ENCODE measurements around the gene PEX5L. TPM values are rescaled to one million over a fixed set of nuclear protein-coding genes. Genes with fewer than 3 reads are reported as not detected.

The PEX5L gene
- total RNA-seq, 1 donor from 2014 or later: 0.67 TPM

GRCh38 chr3:179868715-179869114, 168.0 kb downstream of the PEX5L start:
- intact Hi-C loops (cut with micrococcal nuclease): no loop called here
- no peaks in the 10 kb centered on the region for H3K4me1 Mint-ChIP-seq (ENCODE audit: low read depth)
- H3K27me3 Mint-ChIP-seq (ENCODE audit: insufficient read depth): no peaks in the 10 kb centered on the region
- H3K4me3 Mint-ChIP-seq: no peak overlapping the region
- no peaks in the 10 kb centered on the region for H3K9me3 Mint-ChIP-seq
- no peak for DNase-seq (ENCODE audit: low spot score)
- no peak overlapping the region for H3K27ac Mint-ChIP-seq
- no peaks in the 10 kb centered on the region for H3K36me3 Mint-ChIP-seq (ENCODE audit: low read depth)

GRCh38 chr3:179867961-179868360, 168.8 kb downstream of the PEX5L start:
- no peaks in the 10 kb centered on the region for H3K27me3 Mint-ChIP-seq (ENCODE audit: insufficient read depth)

GRCh38 chr3:179865861-179866505, 170.8 kb downstream of the PEX5L start:
- no peaks in the 10 kb centered on the region for H3K27me3 Mint-ChIP-seq (ENCODE audit: insufficient read depth)
- no peak overlapping the region for H3K27ac Mint-ChIP-seq
- no peak for DNase-seq (ENCODE audit: low spot score)
- H3K9me3 Mint-ChIP-seq: no peaks in the 10 kb centered on the region
- H3K4me1 Mint-ChIP-seq (ENCODE audit: low read depth): no peaks in the 10 kb centered on the region
- no peaks in the 10 kb centered on the region for H3K36me3 Mint-ChIP-seq (ENCODE audit: low read depth)
- intact Hi-C loops (cut with micrococcal nuclease): no loop called here
- no peak overlapping the region for H3K4me3 Mint-ChIP-seq

More at GRCh38 chr3:179867961-179868360, 168.8 kb downstream of the PEX5L start:
- H3K36me3 Mint-ChIP-seq (ENCODE audit: low read depth): no peaks in the 10 kb centered on the region
- no peaks in the 10 kb centered on the region for H3K4me1 Mint-ChIP-seq (ENCODE audit: low read depth)
- H3K4me3 Mint-ChIP-seq: no peak overlapping the region
- H3K9me3 Mint-ChIP-seq: no peaks in the 10 kb centered on the region
- DNase-seq (ENCODE audit: low spot score): no peak
- intact Hi-C loops (cut with micrococcal nuclease): no loop called here
- no peak overlapping the region for H3K27ac Mint-ChIP-seq

GRCh38 chr3:179861953-179862352, 174.8 kb downstream of the PEX5L start:
- Mint-ChIP-seq H3K27ac (no peak overlapping the region), H3K9me3 (no peaks in the 10 kb centered on the region), H3K36me3 (ENCODE audit: low read depth) (no peaks in the 10 kb centered on the region), H3K4me1 (ENCODE audit: low read depth) (no peaks in the 10 kb centered on the region), H3K4me3 (no peak overlapping the region), H3K27me3 (ENCODE audit: insufficient read depth) (no peaks in the 10 kb centered on the region)
- intact Hi-C loops (cut with micrococcal nuclease): no loop called here
- no peak for DNase-seq (ENCODE audit: low spot score)

- H3K27ac Mint-ChIP-seq: no peak overlapping the region
- no peaks in the 10 kb centered on the region for H3K4me1 Mint-ChIP-seq (ENCODE audit: low read depth)
Observed at GRCh38 chr3:179861292-179861691, 175.4 kb downstream of the PEX5L start.

GRCh38 chr3:179860275-179861107, 176.2 kb downstream of the PEX5L start:
- DNase-seq (ENCODE audit: low spot score): no peak
- no peak overlapping the region for H3K4me3 Mint-ChIP-seq
- no peaks in the 10 kb centered on the region for H3K4me1 Mint-ChIP-seq (ENCODE audit: low read depth)
- no peaks in the 10 kb centered on the region for H3K27me3 Mint-ChIP-seq (ENCODE audit: insufficient read depth)
- H3K9me3 Mint-ChIP-seq: no peaks in the 10 kb centered on the region
- H3K27ac Mint-ChIP-seq: no peak overlapping the region
- H3K36me3 Mint-ChIP-seq (ENCODE audit: low read depth): no peaks in the 10 kb centered on the region
- intact Hi-C loops (cut with micrococcal nuclease): no loop called here

More at GRCh38 chr3:179861292-179861691, 175.4 kb downstream of the PEX5L start:
- H3K27me3 Mint-ChIP-seq (ENCODE audit: insufficient read depth): no peaks in the 10 kb centered on the region
- H3K36me3 Mint-ChIP-seq (ENCODE audit: low read depth): no peaks in the 10 kb centered on the region
- DNase-seq (ENCODE audit: low spot score): no peak
- H3K4me3 Mint-ChIP-seq: no peak overlapping the region
- no peaks in the 10 kb centered on the region for H3K9me3 Mint-ChIP-seq
- intact Hi-C loops (cut with micrococcal nuclease): no loop called here

GRCh38 chr3:179853176-179853575, 183.6 kb downstream of the PEX5L start:
- Mint-ChIP-seq H3K9me3 (no peaks in the 10 kb centered on the region), H3K4me1 (ENCODE audit: low read depth) (no peaks in the 10 kb centered on the region), H3K27me3 (ENCODE audit: insufficient read depth) (peaks cover 4% of the 10 kb centered on the region), H3K4me3 (no peak overlapping the region), H3K27ac (no peak overlapping the region), H3K36me3 (ENCODE audit: low read depth) (no peaks in the 10 kb centered on the region)
- intact Hi-C loops (cut with micrococcal nuclease): no loop called here
- no peak for DNase-seq (ENCODE audit: low spot score)

GRCh38 chr3:179852142-179852905, 184.4 kb downstream of the PEX5L start:
- DNase-seq (ENCODE audit: low spot score): no peak
- Mint-ChIP-seq H3K27me3 (ENCODE audit: insufficient read depth) (peaks cover 4% of the 10 kb centered on the region), H3K27ac (no peak overlapping the region), H3K4me3 (no peak overlapping the region), H3K36me3 (ENCODE audit: low read depth) (no peaks in the 10 kb centered on the region), H3K9me3 (no peaks in the 10 kb centered on the region), H3K4me1 (ENCODE audit: low read depth) (no peaks in the 10 kb centered on the region)
- intact Hi-C loops (cut with micrococcal nuclease): no loop called here

GRCh38 chr3:179848711-179849110, 188.0 kb downstream of the PEX5L start:
- Mint-ChIP-seq H3K36me3 (ENCODE audit: low read depth) (no peaks in the 10 kb centered on the region), H3K27ac (no peak overlapping the region)

GRCh38 chr3:179842061-179842460, 194.7 kb downstream of the PEX5L start:
- Mint-ChIP-seq H3K4me1 (ENCODE audit: low read depth) (no peaks in the 10 kb centered on the region), H3K27me3 (ENCODE audit: insufficient read depth) (peaks cover 6% of the 10 kb centered on the region), H3K27ac (no peak overlapping the region), H3K36me3 (ENCODE audit: low read depth) (no peaks in the 10 kb centered on the region), H3K9me3 (no peaks in the 10 kb centered on the region), H3K4me3 (no peak overlapping the region)
- intact Hi-C loops (cut with micrococcal nuclease): no loop called here
- no peak for DNase-seq (ENCODE audit: low spot score)

More at GRCh38 chr3:179848711-179849110, 188.0 kb downstream of the PEX5L start:
- intact Hi-C loops (cut with micrococcal nuclease): no loop called here
- no peak for DNase-seq (ENCODE audit: low spot score)
- Mint-ChIP-seq H3K4me3 (no peak overlapping the region), H3K27me3 (ENCODE audit: insufficient read depth) (peaks cover 4% of the 10 kb centered on the region), H3K9me3 (no peaks in the 10 kb centered on the region), H3K4me1 (ENCODE audit: low read depth) (no peaks in the 10 kb centered on the region)

- Mint-ChIP-seq H3K27me3 (ENCODE audit: insufficient read depth) (peaks cover 6% of the 10 kb centered on the region), H3K36me3 (ENCODE audit: low read depth) (no peaks in the 10 kb centered on the region), H3K4me1 (ENCODE audit: low read depth) (no peaks in the 10 kb centered on the region), H3K27ac (no peak overlapping the region), H3K4me3 (no peak overlapping the region), H3K9me3 (no peaks in the 10 kb centered on the region)
- intact Hi-C loops (cut with micrococcal nuclease): no loop called here
- DNase-seq (ENCODE audit: low spot score): no peak
Observed at GRCh38 chr3:179840985-179841384, 195.8 kb downstream of the PEX5L start.

- Mint-ChIP-seq H3K4me1 (ENCODE audit: low read depth) (no peaks in the 10 kb centered on the region), H3K27me3 (ENCODE audit: insufficient read depth) (peaks cover 4% of the 10 kb centered on the region), H3K27ac (no peak overlapping the region), H3K9me3 (no peaks in the 10 kb centered on the region), H3K36me3 (ENCODE audit: low read depth) (no peaks in the 10 kb centered on the region), H3K4me3 (no peak overlapping the region)
- no peak for DNase-seq (ENCODE audit: low spot score)
- intact Hi-C loops (cut with micrococcal nuclease): no loop called here
Observed at GRCh38 chr3:179837374-179837773, 199.4 kb downstream of the PEX5L start.

GRCh38 chr3:179833294-179833693, 203.4 kb downstream of the PEX5L start:
- Mint-ChIP-seq H3K4me3 (no peak overlapping the region), H3K27ac (no peak overlapping the region), H3K36me3 (ENCODE audit: low read depth) (no peaks in the 10 kb centered on the region), H3K27me3 (ENCODE audit: insufficient read depth) (peaks cover 2% of the 10 kb centered on the region), H3K9me3 (no peaks in the 10 kb centered on the region), H3K4me1 (ENCODE audit: low read depth) (no peaks in the 10 kb centered on the region)
- intact Hi-C loops (cut with micrococcal nuclease): no loop called here
- no peak for DNase-seq (ENCODE audit: low spot score)

Data from activated T-helper 1 cell treated with anti-CD3 and anti-CD28 coated beads, Interleukin-12 subunit alpha, Interleukin-12 subunit beta, Interleukin-2, Interleukin-4 antibody, amounts not matched to agents 30 ng/mL and 10 ng/mL and 1 ng/mL, durations not matched to agents 14 hours and 24 hours and 36 hours (primary cell).